Embryonic facial prominence (tissue), 1 donor: Measurements from ENCODE around the gene CCSER1.
"Not testable (repeated sequence)": the region's sequence is repeated elsewhere in the genome, so short reads cannot be mapped to it uniquely, and the experiment has no call there.

Experiments used
- DNase-seq: peaks from one replicate; pipeline ENCODE4 v3.0.0-alpha.2; 2016; ENCODE audit errors: extremely low spot score

The CCSER1 gene

DNA sequence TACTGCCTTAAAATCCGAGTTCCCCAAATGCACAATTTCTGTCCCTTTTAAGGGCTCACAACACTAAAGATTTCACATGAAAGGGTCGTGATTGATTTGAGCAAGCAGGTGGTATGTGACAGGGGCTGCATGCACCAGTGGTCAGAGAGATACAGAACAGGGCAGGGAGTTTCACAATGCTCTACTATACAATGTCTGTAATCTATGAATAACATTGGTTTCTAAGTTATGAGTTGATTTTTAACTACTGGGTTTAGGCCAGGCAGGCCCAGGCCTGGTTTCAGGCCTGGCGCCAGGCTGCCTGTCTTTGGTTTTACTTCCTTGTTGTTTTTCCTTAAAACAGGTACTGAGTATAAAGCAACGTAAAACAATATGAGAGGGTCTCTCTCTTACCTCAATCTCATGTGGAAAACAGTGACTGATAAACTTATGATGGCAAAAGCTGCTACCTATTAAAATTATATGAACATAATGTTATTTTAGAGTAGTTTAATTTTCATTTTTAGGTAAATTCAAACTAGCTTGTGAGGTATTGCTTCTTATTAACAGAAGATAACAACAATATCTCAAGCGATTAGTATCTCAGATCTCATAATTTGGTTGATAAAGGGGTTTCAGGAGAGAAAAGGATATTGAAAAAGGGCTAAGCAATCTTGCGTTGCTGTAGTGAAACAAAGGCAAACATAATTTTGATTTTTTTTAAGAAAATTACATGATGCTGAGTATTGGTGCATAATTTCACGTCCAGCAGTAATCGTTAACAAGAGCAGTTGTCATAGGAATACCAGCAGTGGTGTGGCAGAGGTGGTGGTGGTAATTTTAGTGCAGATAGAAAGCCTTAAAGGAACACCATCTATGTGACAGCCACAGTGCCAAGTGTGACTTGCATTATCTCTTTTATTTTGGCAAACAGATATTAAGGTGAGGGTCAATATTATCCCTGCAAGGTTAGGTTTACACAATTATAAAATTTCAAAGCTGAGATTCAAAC, 1232.1 kb downstream of the CCSER1 start:
- DNase-seq, result no peak

DNA sequence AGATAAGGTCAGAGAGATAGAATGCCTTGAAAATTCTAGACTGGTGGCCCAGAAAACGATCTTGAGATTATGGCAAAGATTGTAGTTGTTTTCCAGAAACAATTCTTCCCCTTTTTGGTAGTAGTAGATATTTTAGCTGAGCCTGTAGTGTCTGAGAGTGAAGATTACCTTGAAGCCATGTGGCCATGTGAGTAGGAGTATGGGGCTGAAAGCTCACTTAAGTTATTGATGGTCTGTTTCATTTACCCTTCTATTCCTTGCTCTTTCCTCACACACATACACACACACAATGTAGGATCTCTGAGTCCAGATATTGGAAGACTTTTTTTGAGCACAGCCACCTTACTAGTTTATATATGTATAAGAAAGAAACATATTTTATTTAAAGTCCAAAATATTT, 1234.9 kb downstream of the CCSER1 start:
- DNase-seq, result no peak

DNA sequence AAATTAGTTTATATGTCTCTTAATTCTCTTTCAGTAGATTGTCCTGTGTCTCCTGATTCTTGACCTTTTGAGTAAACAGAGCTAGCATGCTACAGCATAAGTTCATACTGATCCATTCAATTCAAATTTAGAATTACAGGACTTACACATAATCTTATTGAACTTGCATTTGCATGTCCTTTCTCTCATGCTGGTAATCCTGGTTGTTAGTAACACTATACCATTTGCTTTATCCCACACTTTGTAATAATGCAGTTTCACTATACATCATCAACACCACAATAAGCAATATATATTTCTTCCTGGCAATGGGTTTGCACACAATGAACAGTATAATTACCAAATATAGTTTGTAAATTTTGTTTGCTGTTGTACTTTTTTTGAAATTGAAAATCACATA, 1239.4 kb downstream of the CCSER1 start:
- no peak for DNase-seq

DNA sequence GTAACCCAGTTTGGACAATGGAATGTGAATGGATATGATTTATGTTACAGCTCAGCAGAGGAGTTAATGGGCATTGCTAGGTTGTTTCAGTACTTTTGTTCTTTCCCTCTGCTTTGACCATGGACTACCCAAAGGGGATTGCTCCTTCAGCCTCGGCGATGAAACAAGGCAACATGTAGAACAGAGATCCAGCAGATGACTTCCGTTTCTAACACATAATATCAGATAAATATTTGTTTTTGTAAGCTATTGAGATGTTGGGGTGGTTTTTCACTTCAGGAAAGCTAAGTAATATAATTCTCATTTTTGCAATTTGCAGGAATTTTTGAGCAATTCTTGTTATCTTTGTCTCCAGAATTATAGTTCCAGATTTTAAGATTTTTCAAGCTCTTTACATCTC, 1241.9 kb downstream of the CCSER1 start:
- DNase-seq, result no peak

DNA sequence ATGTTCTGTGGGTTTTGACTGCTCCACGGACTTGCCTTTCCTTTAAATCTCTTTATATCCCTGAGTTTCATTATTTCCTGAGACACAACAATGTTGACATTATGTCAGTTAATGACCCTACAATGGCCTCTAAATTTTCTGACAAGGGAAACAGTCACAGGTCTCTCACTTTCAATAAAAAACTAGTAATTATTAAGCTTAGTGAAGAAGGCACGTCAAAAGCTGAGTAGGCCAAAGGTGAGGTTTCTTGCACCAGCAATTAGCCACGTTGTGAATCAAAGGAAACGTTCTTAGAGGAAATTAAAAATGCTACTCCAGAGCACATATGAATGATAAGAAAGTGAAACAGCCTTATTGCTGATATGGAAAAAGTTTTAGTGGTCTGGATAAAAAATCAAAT, 1246.4 kb downstream of the CCSER1 start:
- DNase-seq, result no peak

DNA sequence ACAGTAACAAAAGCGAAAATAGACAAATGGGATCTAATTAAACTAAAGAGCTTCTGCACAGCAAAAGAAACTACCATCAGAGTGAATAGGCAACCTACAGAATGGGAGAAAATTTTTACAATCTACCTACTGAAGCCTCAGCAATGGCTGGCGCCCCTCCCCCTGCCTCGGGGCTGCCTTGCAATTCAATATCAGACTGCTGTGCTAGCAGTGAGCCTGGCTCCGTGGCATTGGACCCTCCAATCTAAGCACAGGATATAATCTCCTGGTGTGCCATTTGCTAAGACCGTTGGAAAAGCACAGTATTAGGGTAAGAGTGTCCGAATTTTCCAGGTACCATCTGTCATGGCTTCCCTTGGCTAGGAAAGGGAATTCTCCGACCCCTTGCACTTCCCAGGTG, 1278.2 kb downstream of the CCSER1 start:
- DNase-seq, result not testable (repeated sequence)

DNA sequence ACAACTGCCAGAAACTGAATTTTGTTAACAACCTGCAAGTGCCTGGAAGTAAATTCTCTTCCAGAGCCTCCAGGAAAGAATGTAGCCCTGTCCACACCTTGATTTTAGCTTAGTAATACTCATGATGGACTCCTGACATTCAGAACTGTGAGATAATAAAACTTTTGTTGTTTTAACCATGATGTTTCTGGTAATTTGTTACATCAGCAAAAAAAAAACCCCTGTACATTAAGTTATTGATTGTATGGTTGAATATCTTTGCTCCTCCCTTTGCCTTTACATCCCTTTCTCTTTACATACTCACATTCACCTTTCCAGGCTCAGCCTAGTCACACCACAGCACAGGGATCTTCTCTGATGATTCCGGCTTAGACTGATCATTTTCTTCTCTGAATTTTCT, 1294.8 kb downstream of the CCSER1 start:
- DNase-seq, result no peak

DNA sequence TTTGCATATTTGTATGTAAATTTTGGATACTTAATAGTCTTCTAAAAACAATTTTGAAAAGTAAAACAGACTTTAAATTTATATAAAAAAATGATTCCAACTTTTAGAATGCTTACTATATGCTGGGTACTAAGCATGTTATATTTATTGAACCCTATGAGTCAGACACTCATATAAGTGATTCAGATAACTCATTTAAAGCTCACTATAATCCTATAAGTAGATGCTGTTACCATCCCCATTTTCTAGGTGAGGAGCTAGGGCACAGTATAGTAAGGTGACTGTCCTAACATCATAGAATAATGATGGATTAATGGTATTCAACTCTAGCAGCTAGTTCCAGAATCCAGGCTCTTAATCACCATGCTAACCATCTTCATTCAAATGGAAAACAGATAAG, 1299.5 kb downstream of the CCSER1 start:
- no peak for DNase-seq

DNA sequence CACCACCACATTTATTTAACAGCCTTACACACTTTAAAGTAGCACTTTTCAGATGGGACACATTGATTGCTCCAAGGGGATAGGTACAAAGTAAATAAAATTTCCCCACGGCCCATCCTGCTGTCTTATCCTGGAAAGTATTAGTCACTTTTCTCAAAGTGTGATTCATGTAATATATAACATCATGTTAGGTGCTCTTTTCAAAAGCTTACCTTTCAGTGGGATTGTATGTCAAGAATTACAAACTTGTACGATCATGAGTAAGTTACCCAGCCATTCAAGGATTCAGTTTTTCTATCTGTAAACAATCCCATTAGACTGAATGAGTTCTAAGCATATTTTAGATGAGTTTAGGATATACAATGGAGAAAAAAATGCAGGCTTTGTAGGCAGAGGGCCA, 1300.0 kb downstream of the CCSER1 start:
- no peak for DNase-seq

DNA sequence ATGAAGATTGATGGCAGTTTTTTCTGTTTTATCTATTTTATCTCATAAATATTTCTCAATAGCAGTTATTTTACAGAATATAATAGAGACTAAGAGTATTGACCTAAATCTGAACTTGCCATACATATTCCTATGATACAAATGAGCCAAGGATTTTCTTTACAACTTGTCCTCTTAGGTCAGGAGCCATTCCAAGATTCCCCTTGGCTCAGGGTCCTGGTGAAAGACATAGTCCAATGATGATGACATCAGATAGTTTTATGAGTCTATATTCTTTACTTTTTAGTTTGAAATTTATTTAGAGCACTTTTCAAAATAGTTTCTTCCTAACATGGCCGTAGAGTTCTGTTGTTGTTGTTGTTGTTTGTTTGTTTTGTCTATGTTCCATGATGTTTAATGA, 1307.4 kb downstream of the CCSER1 start:
- DNase-seq, result no peak

DNA sequence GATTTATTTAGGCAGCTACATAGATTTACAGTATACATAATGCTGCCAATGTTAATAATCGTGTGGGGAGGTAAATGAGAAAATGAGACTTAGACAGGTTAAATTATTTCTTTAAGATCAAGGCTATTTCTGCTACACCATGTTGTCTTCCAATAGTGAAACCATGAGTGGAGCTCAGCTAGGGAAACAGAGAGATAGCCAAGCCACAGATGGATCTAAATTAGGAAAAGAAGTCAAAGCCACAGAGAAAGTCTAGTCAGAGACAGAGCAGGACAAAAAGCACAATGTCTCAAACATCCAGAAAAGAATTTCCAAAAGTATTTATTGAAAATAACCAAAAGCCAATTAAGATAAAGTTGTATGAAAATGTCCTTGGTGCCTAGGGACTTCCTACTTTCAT, 1309.4 kb downstream of the CCSER1 start:
- DNase-seq, result no peak

DNA sequence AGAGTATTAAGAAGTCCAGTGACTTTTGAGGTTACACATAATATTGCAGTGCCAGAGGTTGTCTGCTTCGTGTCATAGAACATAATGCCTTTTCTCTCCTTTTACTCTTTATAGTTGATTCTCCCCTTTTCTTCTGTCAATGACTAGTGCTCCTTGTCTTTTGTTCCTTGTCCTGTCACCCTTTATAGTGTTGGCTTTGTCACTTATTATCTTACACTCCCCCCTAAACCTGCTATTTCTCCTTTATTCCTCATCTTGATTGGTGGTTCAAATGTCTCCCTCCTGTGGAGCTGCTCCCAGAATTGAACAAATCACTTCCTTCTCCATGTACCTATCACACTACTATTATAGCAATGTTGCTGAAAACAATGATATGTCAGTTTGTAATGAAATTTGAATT, 1320.0 kb downstream of the CCSER1 start:
- no peak for DNase-seq

DNA sequence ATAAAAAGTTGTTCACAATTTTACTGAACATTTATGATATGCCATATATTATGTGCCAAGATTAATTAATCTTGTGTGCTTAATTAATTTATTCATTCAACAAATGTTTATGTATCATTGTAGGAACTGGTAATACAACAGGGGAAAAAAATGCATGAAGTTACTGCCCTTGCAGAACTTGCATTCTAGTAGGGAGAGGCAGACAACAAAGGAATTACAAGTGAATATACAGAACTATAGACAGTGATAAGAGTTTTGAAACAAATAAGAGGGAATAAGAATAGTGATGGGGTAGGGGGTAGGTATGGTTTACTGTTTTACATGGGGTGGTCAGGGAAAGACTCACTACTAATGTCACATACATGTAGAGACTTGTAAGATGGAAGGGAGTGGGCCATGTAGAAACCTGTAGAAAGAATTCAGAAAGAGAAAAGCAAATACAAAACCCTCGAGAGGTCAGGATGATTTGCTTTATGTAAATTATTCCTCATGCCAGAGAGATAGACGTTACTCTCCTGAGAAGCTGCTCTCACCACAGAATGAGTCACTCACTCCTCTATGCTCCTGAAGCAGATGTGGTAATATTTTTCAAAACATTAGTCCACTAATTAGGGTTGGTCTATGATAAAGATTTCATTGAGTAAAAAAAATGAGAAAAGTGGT, 1321.6 kb downstream of the CCSER1 start:
- DNase-seq, result no peak

DNA sequence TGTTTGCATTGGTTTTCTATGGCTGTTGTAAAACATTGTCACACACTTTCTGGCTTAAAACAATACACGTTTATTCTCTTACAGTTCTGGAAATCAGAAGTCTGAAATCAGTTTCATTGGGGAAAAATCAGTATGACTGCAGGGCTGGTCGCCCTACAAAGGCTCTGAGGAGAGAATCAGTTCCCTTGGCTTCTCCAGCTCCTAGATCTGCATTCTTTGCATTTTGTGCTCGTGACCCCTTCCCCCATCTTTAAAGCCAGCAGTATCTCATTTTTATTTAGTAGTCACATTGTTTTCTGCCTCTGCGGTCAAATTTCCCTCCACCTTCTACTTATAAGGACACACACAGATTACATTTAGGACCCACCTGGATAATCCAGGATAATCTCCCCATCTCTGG, 1326.9 kb downstream of the CCSER1 start:
- DNase-seq, result no peak

DNA sequence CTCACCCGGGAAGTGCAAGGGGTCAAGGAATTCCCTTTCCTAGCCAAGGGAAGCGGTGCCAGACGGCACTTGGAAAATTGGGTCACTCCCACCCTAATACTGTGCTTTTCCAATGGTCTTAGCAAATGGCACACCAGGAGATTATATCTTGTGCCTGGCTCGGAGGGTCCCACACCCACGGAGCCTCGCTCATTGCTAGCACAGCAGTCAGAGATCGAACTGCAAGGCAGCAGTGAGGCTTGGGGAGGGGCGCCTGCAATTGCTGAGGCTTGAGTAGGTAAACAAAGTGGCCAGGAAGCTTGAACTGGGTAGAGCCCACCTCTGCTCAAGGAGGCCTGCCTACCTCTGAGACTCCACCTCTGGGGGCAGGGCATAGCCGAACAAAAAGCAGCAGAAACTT, 1335.4 kb downstream of the CCSER1 start:
- DNase-seq, result not testable (repeated sequence)

DNA sequence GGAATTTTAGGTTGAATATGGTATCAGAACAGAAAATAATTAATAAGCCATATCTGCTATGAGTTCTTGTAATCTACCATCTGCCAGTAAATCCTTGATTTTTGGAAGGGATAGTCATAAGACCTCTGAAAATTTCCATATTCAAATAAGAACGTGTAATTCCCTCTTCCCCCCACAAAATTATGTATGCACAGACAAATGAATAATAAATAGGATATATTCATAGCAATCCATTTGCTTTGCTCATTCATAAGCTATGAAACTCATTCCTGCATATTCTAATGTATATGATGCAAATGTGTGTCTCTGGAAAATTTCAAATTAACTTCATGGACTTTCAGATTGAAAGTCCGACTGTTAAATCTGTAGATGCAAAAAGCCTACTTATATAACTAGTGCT, 1343.5 kb downstream of the CCSER1 start:
- DNase-seq, result no peak

DNA sequence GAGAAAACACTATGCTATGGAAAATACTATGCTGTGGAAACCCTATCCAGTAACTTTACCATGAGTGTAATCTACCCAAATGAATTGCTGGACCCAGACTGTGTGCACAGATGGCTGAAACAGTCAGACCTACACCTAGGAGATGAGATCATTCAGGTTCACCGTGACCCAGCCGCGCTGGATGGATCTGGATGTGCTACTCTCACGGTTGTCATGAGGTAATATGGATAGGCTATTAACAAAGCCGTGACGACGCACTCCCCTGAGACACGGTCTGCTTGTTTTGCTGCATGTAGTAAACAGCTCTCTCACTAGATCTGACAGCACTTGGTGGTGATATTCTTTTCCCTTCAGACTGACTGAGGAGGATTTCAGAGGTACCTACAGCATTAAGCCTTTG, 1344.1 kb downstream of the CCSER1 start:
- DNase-seq, result no peak

DNA sequence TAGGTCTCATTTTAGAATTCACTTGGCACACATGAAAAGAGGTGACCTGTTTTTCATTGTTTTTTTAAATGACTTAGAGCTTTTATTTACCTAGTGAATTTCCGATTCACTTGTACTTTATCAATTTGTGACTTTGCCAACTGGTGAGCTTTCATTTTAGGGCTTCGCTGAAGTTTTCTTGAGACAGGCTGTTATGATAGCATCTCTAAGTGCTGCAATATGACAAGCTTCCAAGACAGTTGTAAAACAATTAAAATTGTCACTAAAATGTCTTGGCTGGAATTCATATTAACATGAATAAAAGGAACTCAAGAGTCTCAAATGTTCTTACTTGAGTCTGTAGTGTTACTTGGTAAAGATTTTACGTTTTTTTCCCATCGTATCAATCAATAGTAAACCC, 1344.9 kb downstream of the CCSER1 start:
- no peak for DNase-seq

DNA sequence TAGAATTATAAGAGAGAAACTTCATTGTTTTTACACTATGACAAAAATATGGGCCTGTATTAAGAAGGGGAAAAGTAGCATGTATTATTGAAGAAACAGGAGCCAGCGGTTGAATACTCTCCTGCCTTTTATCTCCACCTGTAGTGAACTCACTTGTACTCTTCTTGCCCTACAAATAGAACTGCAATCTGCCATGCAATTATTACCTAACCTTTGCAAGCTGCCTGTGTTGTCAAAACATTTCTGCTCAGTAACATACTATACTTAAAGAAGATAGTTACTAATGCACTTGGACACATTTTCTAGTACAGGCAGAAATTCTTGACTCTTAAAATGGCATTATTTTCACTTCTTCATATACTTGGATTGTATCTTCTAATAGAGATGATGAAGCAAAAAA, 1358.2 kb downstream of the CCSER1 start:
- DNase-seq, result no peak

DNA sequence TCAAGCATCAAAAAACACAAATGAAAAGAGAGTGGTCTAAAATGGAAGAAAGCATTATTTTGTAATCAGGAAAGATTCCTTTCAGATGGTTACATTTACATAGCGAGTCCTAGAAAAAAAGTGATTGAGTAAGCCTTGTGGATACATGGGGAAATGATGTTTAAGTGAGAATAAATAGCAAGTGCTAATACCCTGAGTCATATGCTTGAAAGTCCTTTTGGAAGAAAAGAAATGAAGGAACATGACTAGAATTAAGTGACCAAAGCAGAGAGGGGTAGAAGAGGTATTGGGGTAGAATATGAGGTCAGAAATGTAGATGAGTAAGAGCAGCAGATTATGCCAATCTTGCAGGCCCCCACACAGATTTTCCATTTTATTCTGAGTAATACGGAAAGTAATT, 1361.8 kb downstream of the CCSER1 start:
- no peak for DNase-seq

DNA sequence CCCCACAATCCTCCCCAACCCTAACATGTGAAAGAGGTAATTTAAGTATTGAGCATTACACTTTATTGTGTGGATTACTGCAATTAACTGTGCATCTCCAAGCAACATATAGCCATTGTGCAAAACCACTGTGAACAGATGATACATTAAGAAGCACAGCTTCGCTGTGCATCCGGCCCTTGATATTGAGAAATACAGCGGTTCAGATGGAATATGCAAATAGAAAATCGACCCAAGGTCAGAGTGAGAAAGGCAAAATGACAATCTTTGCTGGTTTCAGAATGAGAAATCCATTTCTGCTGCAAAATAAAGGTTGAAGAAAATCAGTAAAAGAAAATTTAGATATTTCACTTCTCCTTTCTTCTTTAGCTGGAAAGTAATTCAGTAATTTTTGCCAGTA, 1370.7 kb downstream of the CCSER1 start:
- no peak for DNase-seq

DNA sequence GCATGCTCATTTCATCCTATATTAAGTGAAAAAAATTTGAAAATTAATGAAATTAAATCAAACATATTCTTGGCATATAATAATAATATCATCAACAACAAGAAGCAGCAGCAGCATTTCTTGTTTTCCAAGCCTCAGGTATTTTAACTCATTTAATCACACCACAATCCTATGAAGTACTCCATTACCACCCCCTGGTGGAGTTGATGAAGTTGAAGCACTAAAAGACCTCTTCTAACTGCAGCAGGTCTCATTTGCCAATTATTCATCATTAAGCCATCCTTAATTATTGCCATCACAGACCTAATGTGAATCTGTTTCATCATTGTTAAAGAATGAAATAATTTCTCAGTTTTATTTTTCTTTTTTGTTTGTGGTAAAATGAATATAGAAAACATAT, 1375.2 kb downstream of the CCSER1 start:
- DNase-seq, result no peak

DNA sequence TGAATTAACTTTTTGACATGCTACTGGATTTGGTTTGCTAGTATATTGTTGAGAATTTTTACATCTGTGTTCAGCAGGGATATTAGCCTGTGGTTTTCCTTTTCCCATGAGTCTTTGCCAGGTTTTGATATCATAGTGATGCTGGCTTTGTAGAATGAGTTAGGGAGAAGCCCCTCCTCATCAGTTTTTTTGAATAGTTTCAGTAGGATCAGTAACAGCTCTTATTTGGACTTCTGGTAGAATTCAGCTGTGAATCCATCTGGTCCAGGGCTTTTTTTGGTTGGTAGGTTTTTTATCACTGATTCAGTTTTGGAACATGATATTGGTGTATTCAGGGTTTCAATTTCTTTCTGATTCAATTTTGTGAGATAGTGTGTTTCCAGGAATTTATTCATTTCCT, 1386.1 kb downstream of the CCSER1 start:
- no peak for DNase-seq
